HFFc6 (cell line): ENCODE measurements around the gene ALOXE3. TPM values are rescaled to one million over a fixed set of nuclear protein-coding genes. Genes with fewer than 3 reads are reported as not detected.
"Not testable (repeated sequence)": the region's sequence is repeated elsewhere in the genome, so short reads cannot be mapped to it uniquely, and the experiment has no call there.

ENCODE experiments used
- DNase-seq: peaks from one replicate; pipeline ENCODE4 v3.0.0-alpha.2; 2018
- H3K27ac Mint-ChIP-seq: 2 replicates; pipeline ENCODE4 v1.8.0; 2020; ENCODE audit warnings: mild to moderate bottlenecking, mixed read lengths
- H3K27me3 Mint-ChIP-seq: 2 replicates; pipeline ENCODE4 v1.8.0; 2021; ENCODE audit warnings: mild to moderate bottlenecking, moderate library complexity, mixed read lengths; ENCODE audit not compliant: insufficient read depth
- H3K36me3 Mint-ChIP-seq: 2 replicates; pipeline ENCODE4 v1.8.0; 2021; ENCODE audit warnings: low read depth, mixed read lengths
- H3K4me1 Mint-ChIP-seq: 2 replicates; pipeline ENCODE4 v1.8.0; 2020; ENCODE audit warnings: low read depth, mixed read lengths
- H3K4me3 Mint-ChIP-seq: 2 replicates; pipeline ENCODE4 v1.8.0; 2020; ENCODE audit warnings: mild to moderate bottlenecking, moderate library complexity, mixed read lengths
- H3K9me3 Mint-ChIP-seq: 2 replicates; pipeline ENCODE4 v1.8.0; 2020; ENCODE audit warnings: mild to moderate bottlenecking, mixed read lengths
- total RNA-seq, 6 experiments: library from RNA; stranded (reverse); fragmentation: NEBNext Ultra II Directional; extraction: Animal tissue kit (Norgen Biotek cat#: 25700); gene quantifications; 2 replicates in 1 of 6; 3 replicates in 5 of 6; pipeline ENCODE4 v1.2.3, GENCODE V29; 2021
- TF ChIP-seq, protein P1 (sequence below): fragments of 200-600 bp; sonication (generic); IDR thresholded peaks from 2 replicates; pipeline ENCODE4 v1.5.0; 2021; ENCODE audit warnings: antibody characterized with exemption, mild to moderate bottlenecking

Gene ALOXE3
- total RNA-seq, 6 experiments from 2014 or later = 0.14 to 0.30 (median 0.21) TPM

GRCh38 chr17:8062435-8062806, 55.9 kb downstream of the ALOXE3 start:
- Mint-ChIP-seq H3K9me3 (no peaks in the 10 kb centered on the region), H3K36me3 (no peaks in the 10 kb centered on the region), H3K27ac (no peak overlapping the region), H3K4me1 (peaks cover 10% of the 10 kb centered on the region), H3K27me3 (peaks cover 57% of the 10 kb centered on the region), H3K4me3 (peak overlapping the region; percentile 35)
- TF ChIP-seq, protein P1, sequence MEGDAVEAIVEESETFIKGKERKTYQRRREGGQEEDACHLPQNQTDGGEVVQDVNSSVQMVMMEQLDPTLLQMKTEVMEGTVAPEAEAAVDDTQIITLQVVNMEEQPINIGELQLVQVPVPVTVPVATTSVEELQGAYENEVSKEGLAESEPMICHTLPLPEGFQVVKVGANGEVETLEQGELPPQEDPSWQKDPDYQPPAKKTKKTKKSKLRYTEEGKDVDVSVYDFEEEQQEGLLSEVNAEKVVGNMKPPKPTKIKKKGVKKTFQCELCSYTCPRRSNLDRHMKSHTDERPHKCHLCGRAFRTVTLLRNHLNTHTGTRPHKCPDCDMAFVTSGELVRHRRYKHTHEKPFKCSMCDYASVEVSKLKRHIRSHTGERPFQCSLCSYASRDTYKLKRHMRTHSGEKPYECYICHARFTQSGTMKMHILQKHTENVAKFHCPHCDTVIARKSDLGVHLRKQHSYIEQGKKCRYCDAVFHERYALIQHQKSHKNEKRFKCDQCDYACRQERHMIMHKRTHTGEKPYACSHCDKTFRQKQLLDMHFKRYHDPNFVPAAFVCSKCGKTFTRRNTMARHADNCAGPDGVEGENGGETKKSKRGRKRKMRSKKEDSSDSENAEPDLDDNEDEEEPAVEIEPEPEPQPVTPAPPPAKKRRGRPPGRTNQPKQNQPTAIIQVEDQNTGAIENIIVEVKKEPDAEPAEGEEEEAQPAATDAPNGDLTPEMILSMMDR = no peak
- DNase-seq = no peak

- Mint-ChIP-seq H3K27me3 (peaks cover 62% of the 10 kb centered on the region), H3K4me1 (peaks cover 10% of the 10 kb centered on the region)
- H3K27ac Mint-ChIP-seq, H3K36me3 Mint-ChIP-seq, H3K9me3 Mint-ChIP-seq, H3K4me3 Mint-ChIP-seq, DNase-seq: not testable (repeated sequence)
Observed at GRCh38 chr17:8061851-8062250, 56.5 kb downstream of the ALOXE3 start.

DNA sequence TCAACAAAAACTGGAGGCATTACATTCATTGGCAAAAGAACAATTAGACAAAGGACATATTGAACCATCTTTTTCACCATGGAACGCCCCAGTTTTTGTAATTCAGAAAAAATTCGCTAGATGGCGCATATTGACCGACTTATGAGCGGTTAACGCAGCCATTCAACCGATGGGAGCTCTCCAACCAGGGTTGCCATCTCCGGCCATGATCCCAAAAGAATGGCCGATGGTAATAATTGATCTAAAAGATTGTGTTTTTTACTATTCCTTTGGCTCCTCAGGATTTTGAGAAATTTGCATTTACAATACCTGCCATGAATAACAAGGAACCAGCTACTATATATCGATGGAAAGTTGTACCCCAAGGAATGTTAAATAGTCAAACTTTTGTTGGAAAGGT, 58.0 kb downstream of the ALOXE3 start:
- H3K4me3 Mint-ChIP-seq = no peak overlapping the region
- TF ChIP-seq, protein P1 = peak; percentile 92
- peaks cover 20% of the 10 kb centered on the region for H3K4me1 Mint-ChIP-seq
- H3K9me3 Mint-ChIP-seq = no peaks in the 10 kb centered on the region
- H3K27ac Mint-ChIP-seq = no peak overlapping the region
- DNase-seq = peak; percentile 65
- H3K27me3 Mint-ChIP-seq = peaks cover 53% of the 10 kb centered on the region
- no peaks in the 10 kb centered on the region for H3K36me3 Mint-ChIP-seq

DNA sequence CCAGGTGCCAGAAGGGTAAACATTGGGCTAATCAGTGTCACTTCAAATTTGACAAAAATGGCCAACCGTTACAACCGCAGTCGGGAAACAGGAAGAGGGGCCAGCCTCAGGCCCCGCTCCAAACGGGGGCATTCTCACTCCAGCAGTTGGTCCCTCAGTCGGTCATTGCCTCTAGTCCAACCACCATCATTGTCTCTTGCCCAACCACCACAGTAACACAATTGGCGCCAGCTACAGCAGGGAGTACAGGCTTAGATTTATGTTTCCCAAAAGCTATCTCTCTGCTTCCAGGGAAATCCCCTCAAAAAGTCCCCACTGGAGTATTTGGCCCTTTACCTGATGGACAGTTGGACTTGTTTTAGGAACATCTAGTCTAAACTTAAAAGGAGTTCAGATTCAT, 59.2 kb downstream of the ALOXE3 start:
- DNase-seq = no peak
- Mint-ChIP-seq H3K36me3 (no peaks in the 10 kb centered on the region), H3K27me3 (peaks cover 55% of the 10 kb centered on the region), H3K4me1 (peaks cover 20% of the 10 kb centered on the region), H3K4me3 (no peak overlapping the region), H3K27ac (no peak overlapping the region), H3K9me3 (no peaks in the 10 kb centered on the region)
- TF ChIP-seq, protein P1 = no peak

- Mint-ChIP-seq H3K4me1 (peaks cover 16% of the 10 kb centered on the region), H3K4me3 (no peak overlapping the region; the same call in 1 of the 2 replicates), H3K27ac (no peak overlapping the region), H3K9me3 (no peaks in the 10 kb centered on the region), H3K36me3 (no peaks in the 10 kb centered on the region), H3K27me3 (peaks cover 51% of the 10 kb centered on the region)
- TF ChIP-seq, protein P1 = peak; percentile 85
- peak; percentile 76 for DNase-seq
Observed at GRCh38 chr17:8057691-8058114, 60.6 kb downstream of the ALOXE3 start.

DNA sequence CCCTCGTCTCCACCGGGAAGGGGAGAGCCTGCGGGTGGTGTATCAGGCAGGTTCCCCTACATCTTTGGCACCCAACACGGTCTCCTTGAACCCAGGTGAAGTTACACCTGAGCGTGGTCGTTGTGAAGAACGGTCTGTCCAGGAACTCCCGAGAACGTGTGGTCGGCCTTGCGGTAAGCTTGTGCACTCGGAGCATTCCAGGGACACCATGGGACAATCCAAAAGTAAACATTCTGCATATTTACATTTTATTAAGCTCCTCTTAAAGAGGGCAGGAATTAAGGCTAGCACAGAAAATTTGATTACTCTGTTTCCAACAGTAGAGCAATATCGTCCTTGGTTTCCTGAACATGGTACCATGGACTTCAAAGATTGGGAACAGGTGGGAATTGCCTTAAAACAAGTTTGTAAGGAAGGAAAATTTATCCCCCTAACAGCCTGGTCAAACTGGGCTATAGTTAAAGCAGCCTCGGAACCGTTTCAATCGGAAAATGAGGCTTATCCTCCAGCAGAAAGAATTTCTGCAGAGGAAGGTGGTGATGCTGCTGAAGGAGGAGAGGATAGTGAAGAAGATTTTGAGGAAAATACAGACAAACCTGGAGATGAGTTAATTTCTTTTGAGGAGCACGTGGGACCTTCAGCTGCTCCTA, 61.2 kb downstream of the ALOXE3 start:
- H3K27ac Mint-ChIP-seq = no peak overlapping the region
- no peak for DNase-seq
- no peaks in the 10 kb centered on the region for H3K9me3 Mint-ChIP-seq
- TF ChIP-seq, protein P1 = no peak
- H3K27me3 Mint-ChIP-seq = peaks cover 46% of the 10 kb centered on the region
- H3K4me1 Mint-ChIP-seq = peaks cover 10% of the 10 kb centered on the region
- no peaks in the 10 kb centered on the region for H3K36me3 Mint-ChIP-seq
- H3K4me3 Mint-ChIP-seq = no peak overlapping the region
